GM23248 (cell line): Measurements from ENCODE around the gene ZDHHC5. TPM values are rescaled to one million over a fixed set of nuclear protein-coding genes. Genes with fewer than 3 reads are reported as not detected.

ENCODE experiments used
- DNase-seq: peaks from one replicate; pipeline ENCODE4 v3.0.0-alpha.2; 2015
- H2AFZ ChIP-seq: fragments of 200-600 bp; sonication (generic); 2 replicates; pipeline ENCODE4 v1.6.1; 2016; ENCODE audit warnings: antibody characterized with exemption
- H3F3A ChIP-seq: fragments of 200-600 bp; sonication (generic); 2 replicates; pipeline ENCODE4 v1.6.1; 2016; ENCODE audit warnings: mild to moderate bottlenecking, antibody characterized with exemption, mixed run types; ENCODE audit not compliant: insufficient read depth
- H3K27ac ChIP-seq: fragments of 200-600 bp; sonication (generic); 2 replicates; pipeline ENCODE4 v1.5.1; 2016; ENCODE audit warnings: mild to moderate bottlenecking
- H3K27me3 ChIP-seq: fragments of 200-600 bp; sonication (generic); replicated peaks from 2 replicates; pipeline ENCODE4 v1.6.1; 2016; ENCODE audit warnings: mild to moderate bottlenecking; ENCODE audit not compliant: insufficient read depth
- H3K36me3 ChIP-seq: fragments of 200-600 bp; sonication (generic); 2 replicates; pipeline ENCODE4 v1.6.1; 2016; ENCODE audit warnings: low read depth, mild to moderate bottlenecking
- H3K4me1 ChIP-seq: fragments of 200-600 bp; sonication (generic); 2 replicates; pipeline ENCODE4 v1.6.1; 2016; ENCODE audit warnings: mild to moderate bottlenecking; ENCODE audit not compliant: insufficient read depth
- H3K4me2 ChIP-seq: fragments of 200-600 bp; sonication (generic); one replicate; pipeline ENCODE4 v1.6.1; 2016; ENCODE audit warnings: mild to moderate bottlenecking; ENCODE audit not compliant: unreplicated experiment
- H3K4me3 ChIP-seq: fragments of 200-600 bp; sonication (generic); 2 replicates; pipeline ENCODE4 v1.5.1; 2016; ENCODE audit warnings: mild to moderate bottlenecking
- H3K79me2 ChIP-seq: fragments of 200-600 bp; sonication (generic); 2 replicates; pipeline ENCODE4 v1.6.1; 2016; ENCODE audit warnings: mild to moderate bottlenecking; ENCODE audit not compliant: insufficient read depth
- H3K9ac ChIP-seq: fragments of 200-600 bp; sonication (generic); 2 replicates; pipeline ENCODE4 v1.6.1; 2016; ENCODE audit warnings: mild to moderate bottlenecking
- H3K9me2 ChIP-seq: fragments of 200-600 bp; sonication (generic); 2 replicates; pipeline ENCODE4 v1.6.1; 2016; ENCODE audit warnings: mixed run types, mild to moderate bottlenecking, moderate library complexity; ENCODE audit not compliant: insufficient read depth
- H3K9me3 ChIP-seq: fragments of 200-600 bp; sonication (generic); one replicate; pipeline ENCODE4 v1.6.1; 2017; ENCODE audit warnings: low read depth
- H4K20me1 ChIP-seq: fragments of 200-600 bp; sonication (generic); 2 replicates; pipeline ENCODE4 v1.6.0; 2016; ENCODE audit not compliant: insufficient read depth
- EZH2 ChIP-seq: fragments of 200-600 bp; sonication (generic); IDR thresholded peaks from 2 replicates; pipeline ENCODE4 v1.6.1; 2018; ENCODE audit warnings: antibody characterized with exemption, mild to moderate bottlenecking; ENCODE audit not compliant: insufficient read depth, poor library complexity, severe bottlenecking
- EZH2phosphoT487 ChIP-seq: fragments of 200-600 bp; sonication (generic); IDR thresholded peaks from 2 replicates; pipeline ENCODE4 v1.6.1; 2018; ENCODE audit warnings: antibody characterized with exemption, moderate library complexity, mild to moderate bottlenecking, low read depth; ENCODE audit not compliant: insufficient read depth
- WGBS, 2 experiments: methylation state at CpG; one replicate each; pipeline ENCODE4 v1.1.6; 2015 to 2017; ENCODE audit warnings: low lambda C conversion rate in 2 of 2, low coverage in 1 of 2; ENCODE audit errors: missing lambda C conversion rate in 2 of 2; 5-methylcytosine and 5-hydroxymethylcytosine counted together
- in situ Hi-C: fragments of 300-500 bp; cut with MboI; formaldehyde crosslinking; loops from 2 replicates; pipeline ENCODE4 v1.15.0; 2020
- polyA plus RNA-seq: library from polyadenylated mRNA; unstranded; fragments of >200 nt; fragmentation: Nextera tagmentation; extraction: Ambion mirVana; gene quantifications from 2 replicates; pipeline ENCODE4 v1.2.1, GENCODE V29; 2016
- total RNA-seq: library from RNA; depleted of rRNA; stranded (reverse); fragments of >200 nt; shearing (Covaris generic); gene quantifications from 2 replicates; pipeline ENCODE4 v1.2.3, GENCODE V29; 2014; rRNA removed

The ZDHHC5 gene, protein sequence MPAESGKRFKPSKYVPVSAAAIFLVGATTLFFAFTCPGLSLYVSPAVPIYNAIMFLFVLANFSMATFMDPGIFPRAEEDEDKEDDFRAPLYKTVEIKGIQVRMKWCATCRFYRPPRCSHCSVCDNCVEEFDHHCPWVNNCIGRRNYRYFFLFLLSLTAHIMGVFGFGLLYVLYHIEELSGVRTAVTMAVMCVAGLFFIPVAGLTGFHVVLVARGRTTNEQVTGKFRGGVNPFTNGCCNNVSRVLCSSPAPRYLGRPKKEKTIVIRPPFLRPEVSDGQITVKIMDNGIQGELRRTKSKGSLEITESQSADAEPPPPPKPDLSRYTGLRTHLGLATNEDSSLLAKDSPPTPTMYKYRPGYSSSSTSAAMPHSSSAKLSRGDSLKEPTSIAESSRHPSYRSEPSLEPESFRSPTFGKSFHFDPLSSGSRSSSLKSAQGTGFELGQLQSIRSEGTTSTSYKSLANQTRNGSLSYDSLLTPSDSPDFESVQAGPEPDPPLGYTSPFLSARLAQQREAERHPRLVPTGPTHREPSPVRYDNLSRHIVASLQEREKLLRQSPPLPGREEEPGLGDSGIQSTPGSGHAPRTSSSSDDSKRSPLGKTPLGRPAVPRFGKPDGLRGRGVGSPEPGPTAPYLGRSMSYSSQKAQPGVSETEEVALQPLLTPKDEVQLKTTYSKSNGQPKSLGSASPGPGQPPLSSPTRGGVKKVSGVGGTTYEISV
- total RNA-seq = 43.6 and 52.5 TPM in 2 replicates
- polyA plus RNA-seq = 35.8 and 36.7 TPM in 2 replicates

- Histone ChIP-seq H3K9me3 (no peaks in the 10 kb centered on the region), H3K79me2 (peaks cover 48% of the 10 kb centered on the region), H4K20me1 (no peaks in the 10 kb centered on the region), H3F3A (peaks cover 14% of the 10 kb centered on the region), H3K27me3 (no peaks in the 10 kb centered on the region), H3K36me3 (peaks cover 11% of the 10 kb centered on the region), H3K4me3 (peak within 1 kb of the TSS; percentile 96), H2AFZ (peak within 1 kb of the TSS; percentile 92), H3K4me1 (peaks cover 18% of the 10 kb centered on the region), H3K9ac (peak within 1 kb of the TSS; percentile 87), H3K27ac (peak within 1 kb of the TSS; percentile 93), H3K9me2 (no peaks in the 10 kb centered on the region), H3K4me2 (peak within 1 kb of the TSS; percentile 95)
- TF ChIP-seq EZH2phosphoT487 (no peak), EZH2 (no peak)
- WGBS, 2 experiments = 0 to 1% methylated on average over 40 to 74 of the region's 96 CpGs
- in situ Hi-C loops = no loop called here
- peak; percentile 100 for DNase-seq
These were observed at the start of gene ZDHHC5 for GRCh38 chr11:57667736-57668433. TSS of gene ZDHHC5 (plus strand) at chr11:57668114. CDS start at chr11:57673091, 4,977 bp downstream.

DNA sequence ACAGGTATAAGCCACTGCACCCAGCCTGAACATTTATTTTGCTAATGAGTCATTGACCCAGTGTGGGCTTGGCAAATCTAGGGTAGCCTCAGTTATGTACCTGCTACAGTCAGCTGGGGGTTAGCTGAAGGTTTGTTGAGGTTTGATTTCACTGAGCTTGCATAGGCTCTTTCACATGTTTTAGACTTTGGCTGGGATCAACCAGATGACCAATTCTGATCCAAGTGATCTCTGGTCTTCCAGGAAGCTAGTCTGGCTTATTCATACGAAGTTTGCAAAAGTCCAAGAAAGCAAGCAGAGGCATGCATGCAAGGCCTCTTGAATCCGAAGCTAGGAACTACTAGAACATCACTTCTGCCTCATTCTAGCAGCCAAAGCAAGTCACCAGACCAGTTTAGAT is 49.5 kb upstream of the ZDHHC5 start:
- H3K36me3 ChIP-seq = no peaks in the 10 kb centered on the region; the same call in 1 of the 2 replicates
- H3K4me3 ChIP-seq = no peak overlapping the region
- H3K27ac ChIP-seq = no peak overlapping the region
- no peak overlapping the region for H3K9ac ChIP-seq
- no peak for DNase-seq
- H3K9me3 ChIP-seq = no peaks in the 10 kb centered on the region
- no peaks in the 10 kb centered on the region for H3K27me3 ChIP-seq
- no peaks in the 10 kb centered on the region for H3K4me1 ChIP-seq
- H2AFZ ChIP-seq = no peak overlapping the region
- in situ Hi-C loops = no loop called here
- no peaks in the 10 kb centered on the region for H3K79me2 ChIP-seq
- TF ChIP-seq EZH2 (no peak), EZH2phosphoT487 (no peak)
- no peaks in the 10 kb centered on the region for H3K9me2 ChIP-seq
- 58 to 66% methylated on average over 2 of the region's 2 CpGs for WGBS, 2 experiments
- H3F3A ChIP-seq = no peaks in the 10 kb centered on the region
- no peak overlapping the region for H3K4me2 ChIP-seq
- H4K20me1 ChIP-seq = no peaks in the 10 kb centered on the region

GRCh38 chr11:57619331-57619730 is 48.6 kb upstream of the ZDHHC5 start:
- in situ Hi-C loops = no loop called here
- no peak overlapping the region for H3K27ac ChIP-seq
- H3K4me2 ChIP-seq = no peak overlapping the region
- no peaks in the 10 kb centered on the region; the same call in 1 of the 2 replicates for H3K36me3 ChIP-seq
- H3K4me1 ChIP-seq = no peaks in the 10 kb centered on the region
- H3K79me2 ChIP-seq = no peaks in the 10 kb centered on the region
- H3K9me3 ChIP-seq = no peaks in the 10 kb centered on the region
- no peaks in the 10 kb centered on the region for H4K20me1 ChIP-seq
- H3F3A ChIP-seq = no peaks in the 10 kb centered on the region
- no peaks in the 10 kb centered on the region for H3K9me2 ChIP-seq
- H2AFZ ChIP-seq = no peak overlapping the region
- 90 to 92% methylated on average over 2 of the region's 2 CpGs for WGBS, 2 experiments
- H3K27me3 ChIP-seq = no peaks in the 10 kb centered on the region
- no peak for DNase-seq
- no peak overlapping the region for H3K9ac ChIP-seq
- TF ChIP-seq EZH2 = no peak
- TF ChIP-seq EZH2phosphoT487 = no peak
- H3K4me3 ChIP-seq = no peak overlapping the region

DNA sequence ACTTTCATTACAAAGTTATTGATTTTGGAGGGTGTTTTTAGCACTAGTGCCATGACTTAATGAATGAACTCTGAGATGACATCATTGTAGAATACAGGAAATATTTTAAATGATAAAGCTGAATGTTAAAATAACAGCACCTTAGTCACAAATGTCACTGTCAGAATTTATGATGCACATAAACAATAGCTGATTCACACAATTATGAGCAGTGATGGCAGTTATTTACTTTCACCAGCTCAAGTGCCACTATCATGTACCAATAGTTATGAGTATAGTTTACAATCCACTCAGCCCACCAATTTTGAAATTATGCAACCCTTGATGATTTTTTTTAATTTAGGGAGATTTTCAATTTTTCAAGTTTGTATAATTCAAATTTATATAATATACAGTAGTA is 47.4 kb upstream of the ZDHHC5 start:
- H2AFZ ChIP-seq = no peak overlapping the region
- no peaks in the 10 kb centered on the region for H3K9me2 ChIP-seq
- no peak overlapping the region for H3K27ac ChIP-seq
- in situ Hi-C loops = no loop called here
- H4K20me1 ChIP-seq = no peaks in the 10 kb centered on the region
- no peak overlapping the region for H3K4me2 ChIP-seq
- no peak for DNase-seq
- H3K4me3 ChIP-seq = no peak overlapping the region
- H3F3A ChIP-seq = no peaks in the 10 kb centered on the region
- H3K9me3 ChIP-seq = no peaks in the 10 kb centered on the region
- no peaks in the 10 kb centered on the region for H3K79me2 ChIP-seq
- H3K4me1 ChIP-seq = no peaks in the 10 kb centered on the region
- no peak for TF ChIP-seq EZH2phosphoT487
- TF ChIP-seq EZH2 = no peak
- no peak overlapping the region for H3K9ac ChIP-seq
- no peaks in the 10 kb centered on the region for H3K27me3 ChIP-seq
- H3K36me3 ChIP-seq = no peaks in the 10 kb centered on the region; the same call in 1 of the 2 replicates
